HEK293T (cell line): ENCODE results near the gene CR2.

Experiments used
- CTCF ChIA-PET: fragments of 350-600 bp; formaldehyde crosslinking; extraction: SDS; loops from one replicate; lab custom pipeline; 2021; ENCODE audit warnings: antibody characterized with exemption, inconsistent platforms; lab: Yijun Ruan, JAX
- POLR2A ChIA-PET: fragments of 350-600 bp; formaldehyde crosslinking; extraction: SDS; loops from one replicate; lab custom pipeline; 2020; ENCODE audit warnings: antibody characterized with exemption, inconsistent platforms; lab: Yijun Ruan, JAX
- DNase-seq: peaks from one replicate; pipeline ENCODE4 v3.0.0; 2012; ENCODE audit warnings: mixed read lengths; ENCODE audit errors: extremely low spot score
- ARNT ChIP-seq: fragments of 450-650 bp; IDR thresholded peaks from 2 replicates; pipeline ENCODE4 v1.6.1; 2017; ENCODE audit warnings: mild to moderate bottlenecking
- BHLHE40 ChIP-seq: fragments of 450-650 bp; IDR thresholded peaks from 2 replicates; pipeline ENCODE4 v1.6.1; 2016; ENCODE audit warnings: mild to moderate bottlenecking, moderate library complexity, borderline replicate concordance
- CTBP1 ChIP-seq: fragments of 450-650 bp; IDR thresholded peaks from 2 replicates; pipeline ENCODE4 v1.6.1; 2016; ENCODE audit warnings: borderline replicate concordance
- ELF4 ChIP-seq: fragments of 450-650 bp; IDR thresholded peaks from 2 replicates; pipeline ENCODE4 v1.6.1; 2017; ENCODE audit warnings: antibody characterized with exemption
- FOXA1 ChIP-seq: fragments of 450-650 bp; IDR thresholded peaks from 2 replicates; pipeline ENCODE4 v1.6.1; 2016; ENCODE audit warnings: mild to moderate bottlenecking
- FOXK2 ChIP-seq: fragments of 450-650 bp; IDR thresholded peaks from 2 replicates; pipeline ENCODE4 v1.6.1; 2016; ENCODE audit warnings: mild to moderate bottlenecking
- FOXM1 ChIP-seq: fragments of 450-650 bp; IDR thresholded peaks from 2 replicates; pipeline ENCODE4 v1.6.1; 2017; ENCODE audit warnings: mild to moderate bottlenecking, borderline replicate concordance
- HDGF ChIP-seq: fragments of 450-650 bp; IDR thresholded peaks from 2 replicates; pipeline ENCODE4 v1.6.1; 2017; ENCODE audit warnings: antibody characterized with exemption, borderline replicate concordance
- L3MBTL2 ChIP-seq: fragments of 450-650 bp; conservative IDR thresholded peaks from 2 replicates; pipeline ENCODE4 v1.6.1; 2016; ENCODE audit warnings: mild to moderate bottlenecking
- LEF1 ChIP-seq: fragments of 450-650 bp; IDR thresholded peaks from 2 replicates; pipeline ENCODE4 v1.6.1; 2017; ENCODE audit warnings: mild to moderate bottlenecking, borderline replicate concordance
- NFRKB ChIP-seq: fragments of 450-650 bp; IDR thresholded peaks from 2 replicates; pipeline ENCODE4 v1.6.1; 2016; ENCODE audit warnings: mild to moderate bottlenecking, moderate library complexity
- PKNOX1 ChIP-seq: fragments of 450-650 bp; IDR thresholded peaks from 2 replicates; pipeline ENCODE4 v1.6.1; 2016
- SP1 ChIP-seq: fragments of 450-650 bp; IDR thresholded peaks from 2 replicates; pipeline ENCODE4 v1.6.1; 2017
- SUZ12 ChIP-seq: fragments of 450-650 bp; IDR thresholded peaks from 2 replicates; pipeline ENCODE4 v1.6.1; 2016; ENCODE audit warnings: mild to moderate bottlenecking
- TARDBP ChIP-seq: fragments of 450-650 bp; IDR thresholded peaks from 2 replicates; pipeline ENCODE4 v1.6.1; 2016
- ZNF384 ChIP-seq: fragments of 450-650 bp; IDR thresholded peaks from 2 replicates; pipeline ENCODE4 v1.6.1; 2016

CR2 gene

DNA sequence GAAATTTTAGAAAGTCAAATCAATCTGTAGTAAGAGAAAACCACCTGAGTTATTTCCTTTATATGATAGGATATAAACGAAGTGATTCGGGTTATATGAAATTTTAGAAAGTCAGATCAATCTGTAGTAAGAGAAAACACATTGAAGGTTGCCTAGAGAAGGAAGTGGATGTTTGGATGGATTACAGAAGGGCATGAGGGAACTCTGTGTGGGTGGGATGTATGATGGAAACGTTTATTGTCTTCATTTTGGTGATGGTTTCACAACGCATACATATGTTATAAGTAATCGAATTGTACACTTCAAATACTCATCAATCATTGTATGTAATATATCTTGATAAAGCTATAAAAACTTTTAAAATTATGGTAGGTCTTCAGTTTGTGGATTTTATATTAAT, 46.9 kb downstream of the CR2 start:
- DNase-seq, result no peak
- ChIA-PET CTCF (no interaction called here), POLR2A (no interaction called here)
- no peak for TF ChIP-seq HDGF
- TF ChIP-seq ZNF384, result no peak
- no peak for TF ChIP-seq NFRKB
- TF ChIP-seq ELF4, result no peak
- no peak for TF ChIP-seq CTBP1
- no peak for TF ChIP-seq SUZ12
- no peak for TF ChIP-seq BHLHE40
- TF ChIP-seq SP1, result no peak
- TF ChIP-seq FOXM1, result no peak
- TF ChIP-seq TARDBP, result no peak
- TF ChIP-seq PKNOX1, result no peak
- no peak for TF ChIP-seq LEF1
- TF ChIP-seq FOXA1, result no peak
- no peak for TF ChIP-seq FOXK2
- TF ChIP-seq ARNT, result no peak
- TF ChIP-seq L3MBTL2, result no peak

- no peak for DNase-seq
- TF ChIP-seq ELF4, result no peak
- TF ChIP-seq SUZ12, result no peak
- no peak for TF ChIP-seq L3MBTL2
- TF ChIP-seq FOXK2, result no peak
- TF ChIP-seq PKNOX1, result no peak
- TF ChIP-seq ZNF384, result no peak
- no peak for TF ChIP-seq HDGF
- TF ChIP-seq SP1, result no peak
- no peak for TF ChIP-seq FOXM1
- no peak for TF ChIP-seq ARNT
- ChIA-PET CTCF (interaction anchor here (0.6 kb wide), 1 partner anchor 643 kb away, joined by 4 read pairs; no protein-coding TSS in a partner anchor), POLR2A (no interaction called here)
These were observed 48.6 kb downstream of the CR2 start for GRCh38 chr1:207502726-207503125.

- ChIA-PET POLR2A (no interaction called here), CTCF (no interaction called here)
- TF ChIP-seq TARDBP, result no peak
- no peak for TF ChIP-seq ZNF384
- TF ChIP-seq FOXA1, result no peak
- TF ChIP-seq FOXK2, result no peak
- TF ChIP-seq CTBP1, result no peak
- DNase-seq, result no peak
These were observed 49.8 kb downstream of the CR2 start for GRCh38 chr1:207503950-207504349.

DNA sequence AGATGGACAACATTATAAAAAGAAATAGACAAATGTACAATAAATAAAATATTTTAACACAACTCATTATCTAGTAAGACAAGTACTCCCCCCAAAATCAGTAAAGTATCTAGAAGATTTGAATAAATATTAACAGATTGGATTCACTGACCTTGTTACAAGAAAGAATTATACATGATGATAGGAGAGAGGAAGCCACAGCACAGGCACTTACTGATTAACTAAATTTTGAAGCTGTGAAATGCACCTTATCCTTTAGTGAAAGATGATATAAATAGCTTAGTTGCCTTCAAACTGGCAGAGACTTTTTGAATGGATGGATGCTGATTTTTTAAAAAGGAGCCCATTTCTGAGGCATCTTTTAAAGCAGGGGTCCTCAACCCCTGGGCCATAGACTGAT, 50.3 kb downstream of the CR2 start:
- CTCF ChIA-PET, result no interaction called here
- no peak for TF ChIP-seq BHLHE40
- no peak for TF ChIP-seq PKNOX1
- TF ChIP-seq HDGF, result no peak
- TF ChIP-seq L3MBTL2, result no peak
- no peak for TF ChIP-seq SP1
- TF ChIP-seq ARNT, result no peak
- TF ChIP-seq LEF1, result no peak
- no peak for TF ChIP-seq CTBP1
- TF ChIP-seq FOXM1, result no peak
- POLR2A ChIA-PET, result no interaction called here
- DNase-seq, result no peak

DNA sequence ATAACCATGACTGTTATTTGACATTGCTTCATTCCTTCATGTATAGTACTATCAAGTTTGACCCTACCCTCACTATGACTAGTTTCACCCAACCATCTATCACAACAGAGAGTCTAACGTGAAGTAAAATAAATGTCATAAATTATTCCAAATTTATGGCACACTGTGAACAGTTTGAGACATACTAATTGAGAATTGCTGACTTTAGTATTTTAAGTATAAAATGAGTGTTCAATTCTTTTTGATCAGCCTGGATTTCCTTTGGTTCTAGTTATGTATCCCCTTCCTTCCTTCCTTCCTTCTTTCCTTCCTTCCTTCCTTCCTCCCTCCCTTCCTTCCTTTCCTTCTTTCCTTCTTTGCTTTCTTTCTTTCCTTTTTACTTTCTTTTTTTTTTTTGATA, 56.3 kb downstream of the CR2 start:
- no peak for DNase-seq
- TF ChIP-seq ZNF384 (no peak), SP1 (no peak), CTBP1 (no peak), FOXK2 (no peak), PKNOX1 (no peak), LEF1 (no peak), BHLHE40 (no peak), NFRKB (no peak), TARDBP (no peak), FOXM1 (no peak), HDGF (no peak)
- CTCF ChIA-PET, result interaction anchor here (0.7 kb wide), 1 partner anchor 575 kb away, joined by 5 read pairs; no protein-coding TSS in a partner anchor
- POLR2A ChIA-PET, result no interaction called here

GRCh38 chr1:207514890-207515289, 60.8 kb downstream of the CR2 start:
- CTCF ChIA-PET, result no interaction called here
- POLR2A ChIA-PET, result no interaction called here
- TF ChIP-seq ELF4, result no peak
- no peak for TF ChIP-seq NFRKB
- TF ChIP-seq LEF1, result no peak
- TF ChIP-seq SP1, result no peak
- TF ChIP-seq TARDBP, result no peak
- TF ChIP-seq BHLHE40, result no peak
- TF ChIP-seq ZNF384, result no peak
- no peak for DNase-seq
